Right lobe of liver (tissue), 4 donors: ENCODE measurements around the gene TIMM17B.

Experiments used
- POLR2A ChIP-seq: fragments of 450-650 bp; IDR thresholded peaks from one replicate; pipeline ENCODE4 v1.6.1; 2017; ENCODE audit warnings: antibody characterized with exemption, mild to moderate bottlenecking
- TF ChIP-seq, protein P1 (sequence below), 4 donors: fragments of 200-600 bp in 3 of 4; fragments of 450-650 bp in 1 of 4; IDR thresholded peaks; one replicate each; pipeline versions ENCODE4 v1.5.1 to v1.8.0; 2016 to 2022; ENCODE audit warnings: antibody characterized with exemption in 4 of 4, mild to moderate bottlenecking in 2 of 4
- donor health status: DM: no; HTN: no; CAD: no.
- donor health status: DM: no; HTN: no; CAD: no.
- donor health status: DM: no; HTN: yes; CAD: no.

DNA sequence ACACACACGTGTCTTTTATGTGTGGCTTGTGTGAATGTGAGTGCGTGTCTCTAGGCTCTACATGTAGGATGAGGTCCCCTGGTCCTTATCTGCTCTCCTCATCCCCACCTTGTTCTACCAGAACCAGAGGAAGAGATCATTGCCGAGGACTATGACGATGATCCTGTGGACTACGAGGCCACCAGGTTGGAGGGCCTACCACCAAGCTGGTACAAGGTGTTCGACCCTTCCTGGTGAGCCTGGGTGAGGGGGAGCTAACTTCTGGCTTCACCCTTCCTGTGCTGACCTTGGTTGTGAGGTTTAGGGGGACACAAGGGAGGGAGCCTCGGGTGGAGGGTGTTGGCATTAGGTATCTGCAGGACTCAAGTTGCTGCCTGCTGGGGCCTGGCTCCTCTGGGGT is 3.5 kb upstream of the TIMM17B start:
- TF ChIP-seq, protein P1, sequence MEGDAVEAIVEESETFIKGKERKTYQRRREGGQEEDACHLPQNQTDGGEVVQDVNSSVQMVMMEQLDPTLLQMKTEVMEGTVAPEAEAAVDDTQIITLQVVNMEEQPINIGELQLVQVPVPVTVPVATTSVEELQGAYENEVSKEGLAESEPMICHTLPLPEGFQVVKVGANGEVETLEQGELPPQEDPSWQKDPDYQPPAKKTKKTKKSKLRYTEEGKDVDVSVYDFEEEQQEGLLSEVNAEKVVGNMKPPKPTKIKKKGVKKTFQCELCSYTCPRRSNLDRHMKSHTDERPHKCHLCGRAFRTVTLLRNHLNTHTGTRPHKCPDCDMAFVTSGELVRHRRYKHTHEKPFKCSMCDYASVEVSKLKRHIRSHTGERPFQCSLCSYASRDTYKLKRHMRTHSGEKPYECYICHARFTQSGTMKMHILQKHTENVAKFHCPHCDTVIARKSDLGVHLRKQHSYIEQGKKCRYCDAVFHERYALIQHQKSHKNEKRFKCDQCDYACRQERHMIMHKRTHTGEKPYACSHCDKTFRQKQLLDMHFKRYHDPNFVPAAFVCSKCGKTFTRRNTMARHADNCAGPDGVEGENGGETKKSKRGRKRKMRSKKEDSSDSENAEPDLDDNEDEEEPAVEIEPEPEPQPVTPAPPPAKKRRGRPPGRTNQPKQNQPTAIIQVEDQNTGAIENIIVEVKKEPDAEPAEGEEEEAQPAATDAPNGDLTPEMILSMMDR (IDR thresholded peaks at IDR 0.05) = no peak
- TF ChIP-seq POLR2A = no peak
